Right lobe of liver (tissue), 6 donors: ENCODE measurements around the gene ARHGEF37. TPM values are rescaled to one million over a fixed set of nuclear protein-coding genes. Genes with fewer than 3 reads are reported as not detected.

Source experiments
- ATAC-seq, 4 donors: fragments of 200-7000 bp; cut with Tn5 transposase; one replicate each; pipeline ENCODE4 v1.9.1; 2020; ENCODE audit warnings: mild to moderate bottlenecking in 4 of 4, moderate library complexity in 4 of 4
- DNase-seq, 3 donors: peaks; one replicate each; pipeline ENCODE4 v3.0.0-alpha.2; 2020
- H3K27ac ChIP-seq, 3 donors: fragments of 200-600 bp; one replicate each; pipeline ENCODE4 v1.8.0; 2022
- H3K27me3 ChIP-seq, 2 donors: fragments of 200-600 bp; one replicate each; pipeline ENCODE4 v1.8.0; 2022
- H3K36me3 ChIP-seq, 4 donors: fragments of 200-600 bp; sonication (generic) in 1 of 4; one replicate each; pipeline versions ENCODE4 v1.5.1 to v1.8.0; 2017 to 2022; ENCODE audit warnings: control low read depth in 1 of 4
- H3K4me1 ChIP-seq, 4 donors: fragments of 200-600 bp; sonication (generic) in 1 of 4; one replicate each; pipeline versions ENCODE4 v1.5.1 to v1.8.0; 2017 to 2022; ENCODE audit warnings: control low read depth in 1 of 4
- H3K4me3 ChIP-seq, 3 donors: fragments of 200-600 bp; one replicate each; pipeline ENCODE4 v1.8.0; 2022
- H3K9me3 ChIP-seq, 4 donors: fragments of 200-600 bp; sonication (generic) in 1 of 4; one replicate each; pipeline versions ENCODE4 v1.5.1 to v1.8.0; 2017 to 2022; ENCODE audit warnings: control low read depth in 1 of 4
- CTCF ChIP-seq, 4 donors: fragments of 200-600 bp in 3 of 4; fragments of 450-650 bp in 1 of 4; IDR thresholded peaks; one replicate each; pipeline versions ENCODE4 v1.5.1 to v1.8.0; 2016 to 2022; ENCODE audit warnings: antibody characterized with exemption in 4 of 4, mild to moderate bottlenecking in 2 of 4
- POLR2A ChIP-seq: fragments of 450-650 bp; IDR thresholded peaks from one replicate; pipeline ENCODE4 v1.6.1; 2017; ENCODE audit warnings: antibody characterized with exemption, mild to moderate bottlenecking
- WGBS: methylation state at CpG from one replicate; pipeline ENCODE4 v1.1.6; 2018; ENCODE audit warnings: low coverage, low lambda C conversion rate; ENCODE audit not compliant: insufficient coverage; ENCODE audit errors: missing lambda C conversion rate; 5-methylcytosine and 5-hydroxymethylcytosine counted together
- intact Hi-C, 2 donors: fragments of 100-400 bp; cut with DNase I; formaldehyde crosslinking; loops; one replicate each; pipeline versions ENCODE4 v1.11.2 to v1.14.1; 2022
- total RNA-seq, 6 experiments: library from RNA; depleted of rRNA in 2 of 6; stranded (reverse); fragments of >200 nt in 2 of 6; fragmentation: NEBNext Ultra II Directional in 3 of 6; extraction: Animal tissue kit (Norgen Biotek cat#: 25700) in 3 of 6; gene quantifications; one replicate each; pipeline versions ENCODE4 v1.1.0 to v1.2.4, GENCODE V29; 2016 to 2023
- donor health status: DM: no; HTN: yes; CAD: no.
- donor health status: DM: no; HTN: no; CAD: no.
- donor health status: DM: no; HTN: no; CAD: no.
- donor health status: DM: no; HTN: yes; CAD: no.
- donor health status: DM: no; HTN: yes; CAD: no.

Gene ARHGEF37
- total RNA-seq, 6 experiments from 2014 or later = 1.6 to 7.3 (median 2.1) TPM

DNA sequence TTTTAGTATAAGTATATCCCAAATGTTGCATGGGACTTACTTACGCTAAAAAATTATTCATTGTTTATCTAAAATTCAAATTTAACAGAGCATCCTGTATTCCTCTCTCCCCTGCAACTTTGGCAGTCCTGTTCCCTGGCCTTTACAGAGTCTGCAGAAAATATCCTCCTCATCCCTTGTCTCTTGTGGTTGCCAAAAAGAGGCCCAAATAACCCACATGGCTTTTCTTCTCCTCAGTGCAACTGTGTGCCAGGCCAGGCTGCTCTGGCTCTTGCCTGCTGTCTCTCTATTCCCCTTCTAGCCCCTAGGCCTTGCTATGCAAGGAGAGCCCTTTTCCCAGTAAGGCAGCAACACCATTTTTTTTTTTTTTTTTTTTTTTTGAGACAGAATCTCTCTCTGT lies 23.0 kb downstream of the ARHGEF37 start:
- Histone ChIP-seq H3K36me3 (no peaks in the 10 kb centered on the region), H3K4me3 (no peak overlapping the region), H3K27ac (no peak overlapping the region), H3K27me3 (no peaks in the 10 kb centered on the region), H3K4me1 (peaks cover 0 to 14% (median 0%) of the 10 kb centered on the region in 4 donors), H3K9me3 (no peaks in the 10 kb centered on the region)
- no peak for ATAC-seq
- 100% methylated on average over 1 of the region's 1 CpG for WGBS
- DNase-seq = no peak
- TF ChIP-seq CTCF (IDR thresholded peaks at IDR 0.05) (no peak), POLR2A (no peak)
- intact Hi-C loops = no loop called here

DNA sequence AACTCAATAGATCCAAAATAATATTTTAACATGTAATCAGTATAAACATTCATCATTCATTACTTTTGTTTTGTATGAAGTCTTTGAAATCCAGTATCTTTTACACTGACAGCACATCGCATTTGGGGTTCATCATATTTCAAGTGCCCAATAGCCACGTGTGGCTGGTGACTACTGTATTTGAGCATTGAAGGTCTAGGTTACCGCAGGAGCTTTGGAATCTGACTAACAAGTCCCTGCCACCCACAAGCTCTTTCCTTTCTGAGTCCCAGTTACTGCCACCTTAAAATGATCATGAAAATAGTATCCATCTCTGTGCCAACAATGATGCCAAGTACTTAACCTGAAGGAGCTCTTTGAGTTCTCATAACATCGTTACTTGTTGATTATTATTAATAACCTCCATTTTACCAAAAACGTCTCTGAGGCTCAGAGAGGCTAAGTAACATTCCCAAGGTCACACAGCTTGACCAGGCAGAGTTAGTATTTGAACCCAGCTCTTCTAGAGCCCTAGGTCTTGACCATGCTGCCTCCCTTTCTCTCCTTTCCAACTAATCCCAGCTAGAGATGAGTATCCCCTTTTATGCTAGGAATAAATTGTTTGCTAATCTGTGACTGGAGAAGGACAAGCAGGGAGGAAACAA lies 24.2 kb downstream of the ARHGEF37 start:
- Histone ChIP-seq H3K9me3 (no peaks in the 10 kb centered on the region), H3K27ac (no peak overlapping the region), H3K4me3 (no peak overlapping the region), H3K4me1 (peaks cover 0 to 14% (median 0%) of the 10 kb centered on the region in 4 donors), H3K27me3 (no peaks in the 10 kb centered on the region), H3K36me3 (no peaks in the 10 kb centered on the region)
- no peak for ATAC-seq
- WGBS = 79% methylated on average over 4 of the region's 5 CpGs
- TF ChIP-seq CTCF (IDR thresholded peaks at IDR 0.05) (no peak), POLR2A (no peak)
- DNase-seq = no peak
- intact Hi-C loops = no loop called here

DNA sequence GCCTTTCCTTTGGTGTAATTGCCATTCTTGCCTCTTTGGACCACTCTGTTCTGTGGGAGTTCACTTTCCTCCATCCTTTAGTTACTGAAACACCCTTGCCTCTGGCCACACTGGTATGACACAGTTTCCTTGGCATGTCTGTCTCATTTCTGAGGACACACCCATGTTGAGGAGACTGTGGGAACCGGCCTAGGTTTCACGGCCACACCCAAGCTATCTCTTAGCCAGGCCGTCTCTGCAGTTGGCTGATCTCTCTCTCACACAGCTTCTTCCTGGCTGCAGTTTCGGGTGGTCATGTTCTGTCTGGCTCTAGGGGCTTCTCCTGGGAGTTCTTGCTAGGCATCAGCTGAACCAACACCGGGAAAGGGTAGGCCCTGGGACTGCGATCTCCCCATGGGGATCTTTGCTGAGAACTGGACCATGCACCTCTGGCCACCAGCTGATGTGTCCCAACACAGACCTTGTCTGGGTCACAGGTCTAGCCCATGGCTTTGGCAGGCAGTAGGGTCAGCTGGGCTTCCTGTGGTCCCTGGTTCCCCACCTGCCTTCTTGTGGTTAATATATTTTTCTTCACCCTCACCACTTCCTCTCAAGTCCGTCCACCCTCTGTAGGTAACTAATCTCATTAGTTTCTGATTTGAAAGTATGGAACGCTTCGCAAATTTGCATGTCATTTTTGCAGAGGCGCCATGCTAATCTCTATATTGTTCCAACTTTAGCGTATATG lies 24.9 kb downstream of the ARHGEF37 start:
- Histone ChIP-seq H3K9me3 (no peaks in the 10 kb centered on the region), H3K27me3 (no peaks in the 10 kb centered on the region), H3K27ac (no peak overlapping the region), H3K36me3 (no peaks in the 10 kb centered on the region), H3K4me1 (peaks cover 0 to 19% (median 0%) of the 10 kb centered on the region in 4 donors), H3K4me3 (no peak overlapping the region)
- no peak for DNase-seq
- TF ChIP-seq CTCF (IDR thresholded peaks at IDR 0.05) = no peak
- TF ChIP-seq POLR2A = no peak
- 62% methylated on average over 9 of the region's 11 CpGs for WGBS
- peak in 3 of 4 donors; percentile 10 to 35 (median 31) for ATAC-seq
- intact Hi-C loops = no loop called here

DNA sequence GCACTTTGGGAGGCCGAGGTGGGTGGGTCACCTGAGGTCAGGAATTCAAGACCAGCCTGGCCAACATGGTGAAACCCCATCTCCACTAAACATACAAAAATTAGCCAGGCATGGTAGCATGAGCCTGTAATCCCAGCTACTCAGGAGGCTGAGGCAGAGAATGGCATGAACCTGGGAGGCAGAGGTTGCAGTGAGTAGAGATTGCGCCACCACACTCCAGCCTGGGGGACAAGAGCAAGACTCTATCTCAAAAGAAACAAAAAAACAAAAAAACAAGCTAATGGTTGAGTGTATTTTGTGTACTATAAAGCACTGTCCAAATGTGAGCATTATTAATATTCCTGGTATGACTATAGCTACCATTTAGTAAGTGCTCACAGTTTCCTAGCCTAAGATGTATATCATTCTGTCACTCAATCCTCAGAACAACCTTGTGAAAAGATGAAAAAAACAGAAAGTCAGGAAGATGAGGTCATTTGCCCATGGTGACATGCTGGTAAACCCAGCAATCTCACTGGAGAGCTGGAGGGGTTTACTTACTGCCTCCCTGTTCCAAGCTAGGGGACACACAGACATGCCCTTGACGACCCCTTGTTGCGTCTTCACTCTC lies 27.7 kb downstream of the ARHGEF37 start:
- no peak for ATAC-seq
- no peak for DNase-seq
- peaks cover 0 to 15% (median 0%) of the 10 kb centered on the region in 4 donors for H3K4me1 ChIP-seq
- 100% methylated on average over 2 of the region's 4 CpGs for WGBS
- no peaks in the 10 kb centered on the region for H3K36me3 ChIP-seq
- no peaks in the 10 kb centered on the region for H3K27me3 ChIP-seq
- TF ChIP-seq POLR2A (no peak), CTCF (IDR thresholded peaks at IDR 0.05) (no peak)
- H3K4me3 ChIP-seq = no peak overlapping the region
- H3K9me3 ChIP-seq = no peaks in the 10 kb centered on the region
- intact Hi-C loops = no loop called here
- H3K27ac ChIP-seq = no peak overlapping the region
